ENCODE measurements around the gene PAK2. TPM values are rescaled to one million over a fixed set of nuclear protein-coding genes. Genes with fewer than 3 reads are reported as not detected.
"Not testable (repeated sequence)": the region's sequence is repeated elsewhere in the genome, so short reads cannot be mapped to it uniquely, and the experiment has no call there.

PAK2 gene
- total RNA-seq, 1 experiment from 2014 or later = 50.7 TPM

GRCh38 chr3:196872316-196872715, 132.7 kb downstream of the PAK2 start:
- TF ChIP-seq SMAD4 (CRISPR knock-in tag; IDR thresholded peaks at IDR 0.05) (no peak), OVOL2 (CRISPR knock-in tag; IDR thresholded peaks at IDR 0.05; ENCODE audit: borderline replicate concordance) (no peak), ATF6 (CRISPR knock-in tag; IDR thresholded peaks at IDR 0.05) (no peak), PRRX2 (CRISPR knock-in tag; IDR thresholded peaks at IDR 0.05) (no peak), ETV6 (CRISPR knock-in tag; IDR thresholded peaks at IDR 0.05) (no peak), USF1 (CRISPR knock-in tag; IDR thresholded peaks at IDR 0.05) (no peak), ZNF232 (CRISPR knock-in tag; IDR thresholded peaks at IDR 0.05) (no peak), ZNF512 (CRISPR knock-in tag; IDR thresholded peaks at IDR 0.05; ENCODE audit: borderline replicate concordance) (no peak), TCF7 (CRISPR knock-in tag; IDR thresholded peaks at IDR 0.05; ENCODE audit: low read depth) (no peak), ZNF219 (CRISPR knock-in tag; IDR thresholded peaks at IDR 0.05; ENCODE audit: borderline replicate concordance) (no peak)
- H3K27me3 Mint-ChIP-seq (ENCODE audit: low read depth) = no peaks in the 10 kb centered on the region
- H3K9me3 Mint-ChIP-seq = no peaks in the 10 kb centered on the region
- H3K4me1 Mint-ChIP-seq = peaks cover 13% of the 10 kb centered on the region; the same call in 1 of the 2 replicates
- ChIA-PET CTCF (no interaction called here), POLR2A (no interaction called here)
- no peak overlapping the region for H3K27ac Mint-ChIP-seq
- H3K36me3 Mint-ChIP-seq = 0 out of 2 replicates have a peak, but pooled peaks cover 3% of the 10 kb centered on the region
- DNase-seq (ENCODE audit: low spot score) (no peak), ATAC-seq (no peak)
- H3K4me3 Mint-ChIP-seq = no peak overlapping the region

- H3K9me3 Mint-ChIP-seq; DNase-seq (ENCODE audit: low spot score); POLR2A ChIA-PET; H3K27me3 Mint-ChIP-seq (ENCODE audit: low read depth); H3K4me1 Mint-ChIP-seq; H3K4me3 Mint-ChIP-seq; ATAC-seq; H3K36me3 Mint-ChIP-seq: not testable (repeated sequence)
- CTCF ChIA-PET = interaction anchor here (0.8 kb wide), 1 partner anchor 68 kb away, joined by 3 read pairs; the partner anchor contains the start of gene NCBP2
- peak overlapping the region; percentile 23 for H3K27ac Mint-ChIP-seq
These were observed 134.9 kb downstream of the PAK2 start for GRCh38 chr3:196874511-196875094.

- DNase-seq (ENCODE audit: low spot score) (no peak), ATAC-seq (no peak)
- no peaks in the 10 kb centered on the region for H3K27me3 Mint-ChIP-seq (ENCODE audit: low read depth)
- H3K4me3 Mint-ChIP-seq = no peak overlapping the region
- ChIA-PET POLR2A (no interaction called here), CTCF (interaction anchor here (1.4 kb wide), 1 partner anchor 266 kb away, joined by 3 read pairs; no protein-coding TSS in a partner anchor)
- H3K9me3 Mint-ChIP-seq = no peaks in the 10 kb centered on the region
- H3K27ac Mint-ChIP-seq = no peak overlapping the region
- 0 out of 2 replicates have a peak, but pooled peaks cover 3% of the 10 kb centered on the region for H3K36me3 Mint-ChIP-seq
- H3K4me1 Mint-ChIP-seq = peaks cover 2% of the 10 kb centered on the region; the same call in 1 of the 2 replicates
- TF ChIP-seq ZNF121 (CRISPR knock-in tag; IDR thresholded peaks at IDR 0.05) (no peak), PRRX2 (CRISPR knock-in tag; IDR thresholded peaks at IDR 0.05) (no peak), USF2 (CRISPR knock-in tag; IDR thresholded peaks at IDR 0.05) (no peak), ZNF425 (CRISPR knock-in tag; conservative IDR thresholded peaks at IDR 0.05) (no peak), CBFB (CRISPR knock-in tag; IDR thresholded peaks at IDR 0.05; ENCODE audit: low read depth) (no peak), JAZF1 (CRISPR knock-in tag; IDR thresholded peaks at IDR 0.05) (no peak), CREM (CRISPR knock-in tag; IDR thresholded peaks at IDR 0.05) (no peak), TEAD4 (CRISPR knock-in tag; IDR thresholded peaks at IDR 0.05) (no peak), JUN (CRISPR knock-in tag; IDR thresholded peaks at IDR 0.05) (no peak), CREB1 (CRISPR knock-in tag; IDR thresholded peaks at IDR 0.05) (no peak), TEAD1 (CRISPR knock-in tag; IDR thresholded peaks at IDR 0.05) (no peak), ZNF232 (CRISPR knock-in tag; IDR thresholded peaks at IDR 0.05) (no peak)
These were observed 135.6 kb downstream of the PAK2 start for GRCh38 chr3:196875258-196875657.

Measured in WTC11 (cell line).